ENCODE measurements around the gene PCSK2. TPM values are rescaled to one million over a fixed set of nuclear protein-coding genes. Genes with fewer than 3 reads are reported as not detected.
A peak's percentile ranks its signal among the peaks of the same experiment; 100 is the strongest.

Gene PCSK2
- total RNA-seq, 1 experiment from 2014 or later, result not detected

DNA sequence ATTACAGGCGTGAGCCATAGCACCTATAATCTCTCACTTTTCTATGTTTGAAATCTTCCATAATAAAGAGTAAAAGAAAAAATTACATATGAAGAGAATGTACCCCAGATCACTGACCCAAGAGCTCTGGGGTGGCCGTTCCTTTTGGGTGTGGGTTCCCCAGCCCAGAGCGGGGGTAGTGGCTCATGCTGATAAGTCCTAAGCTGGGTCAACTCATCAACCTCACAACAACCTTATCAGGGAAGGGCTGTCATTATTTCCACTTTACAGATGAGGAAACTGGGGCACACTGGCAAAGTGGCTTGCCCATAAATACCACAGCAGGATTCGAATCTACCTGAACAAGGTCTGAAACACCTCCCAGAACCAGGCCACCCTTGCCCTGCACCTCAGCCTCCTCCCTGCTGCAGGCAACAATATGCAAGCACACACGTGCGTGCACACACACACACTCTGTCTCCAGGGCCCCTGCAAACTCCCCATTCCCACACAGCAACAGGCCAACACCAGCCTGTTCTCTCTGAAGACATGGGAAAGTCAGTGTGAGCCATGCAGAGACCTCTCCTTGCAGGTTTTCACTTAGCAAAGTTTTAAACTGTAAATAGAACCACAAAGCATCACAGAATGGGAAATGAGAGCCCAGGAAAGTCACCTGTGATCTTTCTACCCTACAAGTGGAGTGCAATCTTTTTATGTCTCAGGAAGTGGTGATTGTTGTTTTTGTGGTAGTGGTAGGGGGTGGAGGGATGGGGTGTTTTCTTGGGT lies 276.6 kb downstream of the PCSK2 start:
- no peaks in the 10 kb centered on the region for H4K20me1 ChIP-seq (ENCODE audit: insufficient read depth)
- H2AFZ ChIP-seq, result no peak overlapping the region
- DNase-seq, result no peak
- no peak overlapping the region for H3K27ac ChIP-seq
- H3K79me2 ChIP-seq (ENCODE audit: low read depth), result no peaks in the 10 kb centered on the region
- TF ChIP-seq CTCF (conservative IDR thresholded peaks at IDR 0.05), result no peak
- H3F3A ChIP-seq (ENCODE audit: insufficient read depth, low read depth), result peaks cover 2% of the 10 kb centered on the region; the same call in 1 of the 2 replicates
- H3K4me3 ChIP-seq, result no peak overlapping the region
- no peaks in the 10 kb centered on the region for H3K9me2 ChIP-seq (ENCODE audit: insufficient read depth)
- intact Hi-C loops (cut with micrococcal nuclease; ENCODE audit: unreplicated experiment), result loop anchor here (2.0 to 10.0 kb wide), 2 partner anchors 493 to 771 kb away; no protein-coding TSS in a partner anchor
- BruUV-seq (replicated peaks), result no TSS peak
- peaks cover 10% of the 10 kb centered on the region for H3K4me1 ChIP-seq (replicated peaks; ENCODE audit: insufficient read depth)
- H3K9me3 ChIP-seq (ENCODE audit: insufficient read depth, low read depth), result no peaks in the 10 kb centered on the region
- POLR2A ChIA-PET (ENCODE audit: unreplicated experiment), result no interaction called here
- no peaks in the 10 kb centered on the region for H3K27me3 ChIP-seq (ENCODE audit: insufficient read depth, low read depth)
- CTCF ChIA-PET, result interaction anchor here (1.1 kb wide), 1 partner anchor 442 kb away, joined by 9 read pairs; no protein-coding TSS in a partner anchor
- H3K4me2 ChIP-seq, result no peak overlapping the region
- H3K36me3 ChIP-seq (ENCODE audit: low read depth), result no peaks in the 10 kb centered on the region

DNA sequence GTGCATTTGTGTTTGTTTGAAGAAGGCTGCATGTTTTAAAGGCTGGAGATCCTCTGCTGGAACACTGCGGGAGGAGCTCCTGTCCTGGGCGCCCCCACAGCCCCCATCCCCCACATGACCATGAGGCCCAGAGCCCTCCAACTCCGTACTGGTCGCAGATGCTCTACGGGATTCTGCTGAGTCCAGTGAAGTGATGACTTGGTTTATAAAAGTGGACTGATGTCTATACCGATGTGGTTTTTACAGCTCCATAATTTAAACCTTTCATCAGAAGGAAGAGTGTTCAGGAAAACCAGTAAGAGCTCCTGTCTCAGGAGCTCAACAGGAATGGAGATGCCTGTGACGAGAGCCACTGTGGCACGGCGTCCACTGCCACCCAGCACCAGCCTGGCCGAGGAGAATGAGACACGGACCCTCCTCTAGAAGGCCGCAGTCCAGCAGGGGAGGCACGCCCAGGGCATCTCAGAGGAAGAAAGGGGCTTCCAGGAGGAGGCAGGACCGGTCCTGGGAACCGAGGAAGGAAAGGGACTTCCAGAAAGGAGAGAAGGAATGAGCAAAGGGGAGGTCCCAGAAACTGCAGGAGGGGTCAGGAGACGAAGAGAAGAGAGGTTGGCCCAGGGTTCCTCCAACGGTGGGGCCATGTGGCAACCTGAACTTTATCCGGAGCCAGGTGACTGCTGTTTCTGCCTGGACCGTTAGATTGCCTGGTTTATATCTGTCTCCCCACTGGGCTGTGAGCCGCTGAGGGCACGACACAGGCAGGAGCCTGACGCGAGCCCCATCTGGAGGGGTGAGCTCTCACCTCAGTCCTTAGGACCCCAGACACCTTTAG lies 277.4 kb downstream of the PCSK2 start:
- H3K79me2 ChIP-seq (ENCODE audit: low read depth), result no peaks in the 10 kb centered on the region
- H3K4me2 ChIP-seq, result peak overlapping the region; percentile 98; the same call in 1 of the 2 replicates
- H3K9me2 ChIP-seq (ENCODE audit: insufficient read depth), result no peaks in the 10 kb centered on the region
- peak overlapping the region; percentile 54; the same call in 1 of the 2 replicates for H3K4me3 ChIP-seq
- CTCF ChIA-PET, result interaction anchor here (0.6 to 1.1 kb wide), 4 partner anchors 27 to 441 kb away, joined by 3 to 9 read pairs (median 6); no protein-coding TSS in a partner anchor
- no peaks in the 10 kb centered on the region for H3K9me3 ChIP-seq (ENCODE audit: insufficient read depth, low read depth)
- no peak overlapping the region for H3K27ac ChIP-seq
- H3K4me1 ChIP-seq (replicated peaks; ENCODE audit: insufficient read depth), result 0 out of 2 replicates have a peak, but pooled peaks cover 5% of the 10 kb centered on the region
- peak in 1 of 2 experiments; percentile 17 for DNase-seq
- no peaks in the 10 kb centered on the region for H3F3A ChIP-seq (ENCODE audit: insufficient read depth, low read depth)
- no peak overlapping the region for H2AFZ ChIP-seq
- no peaks in the 10 kb centered on the region for H3K36me3 ChIP-seq (ENCODE audit: low read depth)
- intact Hi-C loops (cut with micrococcal nuclease; ENCODE audit: unreplicated experiment), result loop anchor here (2.0 to 10.0 kb wide), 2 partner anchors 493 to 771 kb away; no protein-coding TSS in a partner anchor
- POLR2A ChIA-PET (ENCODE audit: unreplicated experiment), result interaction anchor here (0.7 kb wide), 1 partner anchor 27 kb away, joined by 5 read pairs; the partner anchor contains the start of gene BFSP1
- no peaks in the 10 kb centered on the region for H3K27me3 ChIP-seq (ENCODE audit: insufficient read depth, low read depth)
- TF ChIP-seq EZH2 (IDR thresholded peaks at IDR 0.05; ENCODE audit: low read depth) (no peak), CTCF (conservative IDR thresholded peaks at IDR 0.05) (no peak)
- BruUV-seq (replicated peaks), result no TSS peak
- no peaks in the 10 kb centered on the region for H4K20me1 ChIP-seq (ENCODE audit: insufficient read depth)

Data from PC-9 (cell line).